WERI-Rb-1 (cell line): ENCODE data around the gene SMARCA2.

Source experiments
- DNase-seq: peaks from one replicate; pipeline ENCODE4 v3.0.0-alpha.2; 2020
- H3K27ac ChIP-seq: fragments of 250-450 bp; sonication (Bioruptor Pico); 2 replicates; pipeline ENCODE4 v1.5.1; 2020; ENCODE audit warnings: mild to moderate bottlenecking, moderate library complexity
- H3K27me3 ChIP-seq: fragments of 250-450 bp; sonication (Bioruptor Pico); 2 replicates; pipeline ENCODE4 v1.5.1; 2021; ENCODE audit warnings: mild to moderate bottlenecking, low read depth, moderate library complexity; ENCODE audit not compliant: insufficient read depth, severe bottlenecking
- H3K36me3 ChIP-seq: fragments of 250-450 bp; sonication (Bioruptor Pico); 2 replicates; pipeline ENCODE4 v1.5.1; 2020; ENCODE audit warnings: mild to moderate bottlenecking, moderate library complexity
- H3K4me3 ChIP-seq: 2 replicates; pipeline ENCODE4 v1.5.1; 2011; ENCODE audit warnings: low read depth, mild to moderate bottlenecking, control low read depth, low read length
- H3K9me3 ChIP-seq: fragments of 250-450 bp; sonication (Bioruptor Pico); 2 replicates; pipeline ENCODE4 v1.5.1; 2021; ENCODE audit warnings: mild to moderate bottlenecking, moderate library complexity; ENCODE audit not compliant: severe bottlenecking
- CTCF ChIP-seq: IDR thresholded peaks from 2 replicates; pipeline ENCODE4 v1.5.1; 2011; ENCODE audit warnings: low read depth, mild to moderate bottlenecking, control low read depth, inconsistent platforms, low read length

Gene SMARCA2

GRCh38 chr9:2014696-2015580, at the start of gene SMARCA2:
Gene SMARCA2 (plus strand): TSS chr9:2015347. CDS start chr9:2029023, 13,676 bp downstream.
- Histone ChIP-seq H3K27ac (peak within 1 kb of the TSS; percentile 89), H3K4me3 (peak within 1 kb of the TSS; percentile 87), H3K36me3 (peaks cover 7% of the 10 kb centered on the region; the same call in 1 of the 2 replicates), H3K9me3 (peaks cover 2% of the 10 kb centered on the region), H3K27me3 (no peaks in the 10 kb centered on the region)
- peak; percentile 97 for DNase-seq
- TF ChIP-seq CTCF = no peak

DNA sequence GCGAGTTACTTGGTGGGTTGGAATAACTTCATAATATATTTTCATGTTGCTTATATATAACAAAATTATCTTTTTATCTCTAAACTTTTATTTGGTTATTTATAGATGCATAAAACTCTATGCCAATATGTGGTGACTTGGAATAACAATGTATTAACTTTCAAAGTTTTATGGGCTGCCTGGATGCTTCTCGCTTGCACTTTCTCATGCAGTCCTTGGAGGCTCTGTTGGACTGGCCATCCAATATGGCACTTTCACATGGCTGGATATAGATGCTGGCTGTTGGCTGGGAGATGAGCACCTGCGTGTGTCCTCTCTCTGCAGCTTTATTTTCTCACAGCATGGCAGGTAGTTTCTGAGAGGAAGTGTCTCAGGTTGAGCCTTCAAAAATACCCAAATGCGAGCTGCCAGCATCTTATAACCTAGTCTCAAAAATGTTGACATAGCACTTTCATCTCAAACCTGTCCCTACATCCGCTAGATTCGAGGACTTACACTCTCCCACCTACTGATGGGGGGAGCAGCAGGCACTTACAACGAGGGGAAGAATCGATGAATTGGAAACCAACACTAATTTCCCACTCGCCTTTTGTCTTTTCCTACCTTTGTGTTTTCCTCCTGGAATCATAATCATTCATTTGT, 48.3 kb upstream of the SMARCA2 start:
- Histone ChIP-seq H3K36me3 (no peaks in the 10 kb centered on the region), H3K27ac (no peak overlapping the region), H3K27me3 (no peaks in the 10 kb centered on the region), H3K4me3 (no peak overlapping the region), H3K9me3 (no peaks in the 10 kb centered on the region)
- TF ChIP-seq CTCF = no peak
- no peak for DNase-seq

DNA sequence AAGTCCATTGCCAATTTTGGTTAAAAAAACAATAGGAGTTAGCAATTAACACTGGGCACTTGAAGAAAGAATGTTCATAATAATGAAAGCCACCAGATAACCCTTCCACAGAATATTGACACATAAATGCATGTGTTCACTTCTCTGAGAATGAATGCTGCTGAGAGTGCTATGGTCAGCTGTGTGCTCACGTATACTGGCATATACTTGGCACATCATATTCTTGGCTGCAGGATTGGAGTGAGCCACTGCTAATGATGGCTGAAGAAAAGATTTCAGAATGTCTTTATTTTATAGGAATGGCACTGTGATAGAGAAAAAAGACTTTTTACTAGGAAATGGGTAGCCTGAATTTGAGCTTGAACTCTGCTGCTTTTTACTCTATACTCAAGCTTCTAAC, 46.0 kb upstream of the SMARCA2 start:
- H3K9me3 ChIP-seq = peaks cover 10% of the 10 kb centered on the region
- DNase-seq = no peak
- no peaks in the 10 kb centered on the region for H3K27me3 ChIP-seq
- no peak overlapping the region for H3K4me3 ChIP-seq
- H3K27ac ChIP-seq = no peak overlapping the region
- no peaks in the 10 kb centered on the region for H3K36me3 ChIP-seq
- no peak for TF ChIP-seq CTCF

GRCh38 chr9:1969898-1970297, 45.2 kb upstream of the SMARCA2 start:
- TF ChIP-seq CTCF = no peak
- Histone ChIP-seq H3K27me3 (no peaks in the 10 kb centered on the region), H3K36me3 (no peaks in the 10 kb centered on the region), H3K27ac (no peak overlapping the region), H3K9me3 (peaks cover 10% of the 10 kb centered on the region), H3K4me3 (no peak overlapping the region)
- no peak for DNase-seq

DNA sequence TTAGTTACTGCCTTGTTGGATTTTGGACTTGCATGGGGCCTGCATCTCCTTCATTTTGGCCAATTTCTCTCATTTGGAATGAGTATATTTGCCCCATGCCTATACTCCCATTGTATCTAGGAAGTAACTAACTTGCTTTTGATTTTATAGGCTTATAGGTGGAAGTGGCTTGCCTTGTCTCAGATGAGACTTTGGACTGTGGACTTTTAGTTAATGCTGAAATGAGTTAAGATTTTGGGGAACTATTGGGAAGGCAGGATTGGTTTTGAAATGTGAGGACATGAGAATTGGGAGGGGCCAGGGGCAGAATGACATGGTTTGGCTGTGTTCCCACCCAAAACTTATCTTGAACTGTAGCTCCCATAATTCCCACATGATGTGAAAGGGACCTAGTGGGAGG, 42.5 kb upstream of the SMARCA2 start:
- H3K4me3 ChIP-seq = no peak overlapping the region
- no peaks in the 10 kb centered on the region for H3K27me3 ChIP-seq
- H3K9me3 ChIP-seq = peaks cover 10% of the 10 kb centered on the region
- no peak for DNase-seq
- H3K36me3 ChIP-seq = no peaks in the 10 kb centered on the region
- no peak for TF ChIP-seq CTCF
- no peak overlapping the region for H3K27ac ChIP-seq
